Kidney epithelial cell (primary cell): ENCODE data around the gene MSMO1. TPM values are rescaled to one million over a fixed set of nuclear protein-coding genes. Genes with fewer than 3 reads are reported as not detected.

Source experiments
- DNase-seq: peaks from one replicate; pipeline ENCODE4 v3.0.0-alpha.2; 2010; ENCODE audit warnings: low read depth
- H3K27me3 ChIP-seq: 2 replicates; pipeline ENCODE4 v1.6.0; 2011; ENCODE audit warnings: low read length; ENCODE audit not compliant: control insufficient read depth, insufficient read depth
- H3K36me3 ChIP-seq: 2 replicates; pipeline ENCODE4 v1.5.1; 2011; ENCODE audit warnings: low read length; ENCODE audit not compliant: control insufficient read depth, insufficient read depth
- H3K4me3 ChIP-seq: 2 replicates; pipeline ENCODE4 v1.5.1; 2011; ENCODE audit warnings: low read depth, mild to moderate bottlenecking, control low read depth, low read length
- total RNA-seq: library from RNA; depleted of rRNA; stranded (reverse); fragments of >200 nt; gene quantifications from 2 replicates; pipeline ENCODE4 v1.2.3, GENCODE V29; 2015
- TF ChIP-seq, protein P1 (sequence below): IDR thresholded peaks from 2 replicates; pipeline ENCODE4 v1.5.1; 2011; ENCODE audit warnings: mild to moderate bottlenecking, moderate library complexity, low read length, control low read depth, inconsistent platforms; ENCODE audit not compliant: insufficient read depth, poor library complexity, severe bottlenecking

The MSMO1 gene
- total RNA-seq, 1 donor from 2014 or later, result 228 TPM

DNA sequence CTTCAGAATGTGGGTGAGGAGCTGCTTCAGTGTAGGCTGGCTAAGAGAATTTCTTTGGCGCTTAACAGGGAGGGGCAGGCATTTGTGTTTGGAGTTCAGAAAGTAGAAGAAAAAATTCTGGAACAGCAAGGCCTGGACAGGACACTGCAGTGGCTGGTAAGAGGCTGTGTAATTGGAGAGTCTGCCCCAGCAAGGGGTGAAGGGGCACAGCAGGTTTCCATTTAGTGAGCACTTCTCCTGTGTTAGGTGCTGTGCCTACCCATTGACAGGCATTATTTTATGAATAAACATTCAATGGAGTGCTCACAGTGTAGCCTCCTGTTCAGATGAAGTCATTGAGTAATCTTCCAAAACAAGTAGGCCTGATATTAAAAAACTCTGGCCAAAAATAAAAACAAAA is 40.6 kb downstream of the MSMO1 start:
- no peak for DNase-seq
- Histone ChIP-seq H3K4me3 (no peak overlapping the region), H3K27me3 (no peaks in the 10 kb centered on the region), H3K36me3 (no peaks in the 10 kb centered on the region)
- TF ChIP-seq, protein P1, sequence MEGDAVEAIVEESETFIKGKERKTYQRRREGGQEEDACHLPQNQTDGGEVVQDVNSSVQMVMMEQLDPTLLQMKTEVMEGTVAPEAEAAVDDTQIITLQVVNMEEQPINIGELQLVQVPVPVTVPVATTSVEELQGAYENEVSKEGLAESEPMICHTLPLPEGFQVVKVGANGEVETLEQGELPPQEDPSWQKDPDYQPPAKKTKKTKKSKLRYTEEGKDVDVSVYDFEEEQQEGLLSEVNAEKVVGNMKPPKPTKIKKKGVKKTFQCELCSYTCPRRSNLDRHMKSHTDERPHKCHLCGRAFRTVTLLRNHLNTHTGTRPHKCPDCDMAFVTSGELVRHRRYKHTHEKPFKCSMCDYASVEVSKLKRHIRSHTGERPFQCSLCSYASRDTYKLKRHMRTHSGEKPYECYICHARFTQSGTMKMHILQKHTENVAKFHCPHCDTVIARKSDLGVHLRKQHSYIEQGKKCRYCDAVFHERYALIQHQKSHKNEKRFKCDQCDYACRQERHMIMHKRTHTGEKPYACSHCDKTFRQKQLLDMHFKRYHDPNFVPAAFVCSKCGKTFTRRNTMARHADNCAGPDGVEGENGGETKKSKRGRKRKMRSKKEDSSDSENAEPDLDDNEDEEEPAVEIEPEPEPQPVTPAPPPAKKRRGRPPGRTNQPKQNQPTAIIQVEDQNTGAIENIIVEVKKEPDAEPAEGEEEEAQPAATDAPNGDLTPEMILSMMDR, result no peak

DNA sequence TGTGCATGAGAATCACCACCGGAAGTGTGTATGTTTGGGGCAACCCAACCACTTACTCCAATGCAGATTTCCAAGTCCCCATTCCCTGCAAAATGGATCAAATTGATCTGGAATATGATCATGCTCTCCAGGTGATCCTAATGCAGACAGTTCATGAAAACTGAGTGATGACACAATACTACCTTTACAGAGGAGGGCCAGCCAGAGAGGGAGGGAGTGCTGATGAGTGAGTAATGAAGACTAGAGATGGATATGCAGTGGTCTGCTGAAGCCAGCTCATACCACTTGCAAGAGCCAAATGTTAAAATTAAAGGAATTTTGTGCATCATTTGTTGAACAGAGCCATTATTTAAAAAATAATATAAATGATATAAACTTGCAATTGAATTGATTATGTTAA is 41.1 kb downstream of the MSMO1 start:
- H3K36me3 ChIP-seq, result no peaks in the 10 kb centered on the region
- no peak overlapping the region for H3K4me3 ChIP-seq
- no peaks in the 10 kb centered on the region for H3K27me3 ChIP-seq
- DNase-seq, result no peak
- TF ChIP-seq, protein P1, result no peak

DNA sequence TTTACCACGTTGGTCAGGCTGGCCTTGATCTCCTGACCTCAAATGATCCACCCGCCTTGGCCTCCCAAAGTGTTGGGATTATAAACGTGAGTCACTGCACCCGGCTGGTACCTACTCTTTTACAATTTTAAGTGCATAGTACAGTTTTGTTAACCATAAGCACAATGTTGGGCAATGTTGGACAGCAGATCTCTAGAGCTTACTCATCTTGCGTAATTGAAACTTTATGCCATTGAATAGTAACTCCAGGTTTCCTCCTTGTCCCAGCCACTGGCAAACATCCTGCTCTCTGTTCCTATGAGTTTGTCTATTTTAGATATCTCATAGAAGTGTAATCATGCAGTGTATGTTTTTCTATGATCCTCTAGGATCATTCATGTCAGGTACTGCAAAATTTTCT is 42.1 kb downstream of the MSMO1 start:
- Histone ChIP-seq H3K27me3 (no peaks in the 10 kb centered on the region), H3K4me3 (no peak overlapping the region), H3K36me3 (no peaks in the 10 kb centered on the region)
- no peak for DNase-seq
- TF ChIP-seq, protein P1, result no peak

DNA sequence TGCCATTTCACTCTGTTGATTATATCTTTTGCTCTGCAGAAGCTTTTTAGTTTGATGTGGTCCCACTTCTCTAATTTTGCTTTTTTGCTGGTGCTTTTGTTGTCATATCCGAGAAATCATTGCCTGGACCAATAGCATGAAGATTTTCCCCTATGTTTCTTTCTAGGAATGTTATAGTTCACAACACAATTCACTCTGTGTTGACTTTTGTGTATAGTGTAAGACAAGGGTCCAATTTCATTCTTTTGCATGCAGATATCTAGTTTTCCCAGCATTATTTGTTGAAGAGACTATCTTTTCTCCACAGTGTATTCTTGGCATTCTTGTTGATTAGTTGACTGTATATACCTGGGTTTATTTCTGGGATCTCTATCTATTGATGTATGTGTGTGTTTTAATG is 43.1 kb downstream of the MSMO1 start:
- DNase-seq, result no peak
- H3K27me3 ChIP-seq, result no peaks in the 10 kb centered on the region
- H3K4me3 ChIP-seq, result no peak overlapping the region
- H3K36me3 ChIP-seq, result no peaks in the 10 kb centered on the region
- TF ChIP-seq, protein P1, result no peak

DNA sequence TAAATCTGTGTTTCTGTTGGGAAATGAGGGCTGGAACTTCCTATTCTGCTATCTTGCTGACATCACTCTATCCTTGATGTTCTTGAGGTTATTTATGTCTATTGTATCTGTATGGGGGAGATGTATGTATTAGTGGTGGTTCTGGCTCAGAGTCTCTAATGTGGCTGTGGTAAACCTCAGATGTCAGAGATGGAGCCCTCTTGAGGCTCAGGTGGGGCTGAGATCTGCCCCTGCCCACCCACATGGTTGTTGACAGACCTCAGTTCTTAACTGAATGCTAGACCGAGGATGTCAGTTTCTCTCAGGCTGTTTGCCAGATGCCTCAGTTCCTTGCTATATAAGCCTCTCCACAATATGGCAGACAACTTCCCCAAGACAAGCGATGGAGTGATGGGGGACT is 48.0 kb downstream of the MSMO1 start:
- no peaks in the 10 kb centered on the region for H3K36me3 ChIP-seq
- DNase-seq, result no peak
- no peaks in the 10 kb centered on the region for H3K27me3 ChIP-seq
- no peak overlapping the region for H3K4me3 ChIP-seq
- TF ChIP-seq, protein P1, result no peak

DNA sequence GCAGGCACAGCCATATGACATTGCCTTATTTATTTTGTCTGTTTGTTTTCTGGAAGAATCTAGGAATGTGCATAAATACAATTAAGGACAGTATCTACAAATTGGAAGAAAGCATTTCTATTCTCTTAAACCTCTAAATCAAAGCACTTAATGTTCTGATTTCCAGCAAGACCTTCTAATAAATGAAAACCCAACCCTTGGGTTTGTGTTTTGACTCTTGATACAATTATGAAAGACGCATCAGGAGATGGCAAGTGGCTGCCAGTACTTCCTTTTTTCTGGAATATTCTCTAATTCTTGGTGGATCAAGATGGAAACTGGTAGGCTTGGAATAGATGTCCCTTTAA is 50.9 kb downstream of the MSMO1 start:
- TF ChIP-seq, protein P1, result no peak
- Histone ChIP-seq H3K27me3 (no peaks in the 10 kb centered on the region), H3K36me3 (no peaks in the 10 kb centered on the region), H3K4me3 (peak overlapping the region; percentile 55)
- DNase-seq, result no peak
